HTERT RPE-1 (cell line): ENCODE measurements around the gene CD163.
"Not testable (repeated sequence)": the region's sequence is repeated elsewhere in the genome, so short reads cannot be mapped to it uniquely, and the experiment has no call there.

Source experiments
- in situ Hi-C: fragments of 300-500 bp; cut with MboI; formaldehyde crosslinking; loops from 4 replicates; pipeline ENCODE4 v1.14.3; 2020; ENCODE audit warnings: low sequenced_read_pairs

CD163 gene

DNA sequence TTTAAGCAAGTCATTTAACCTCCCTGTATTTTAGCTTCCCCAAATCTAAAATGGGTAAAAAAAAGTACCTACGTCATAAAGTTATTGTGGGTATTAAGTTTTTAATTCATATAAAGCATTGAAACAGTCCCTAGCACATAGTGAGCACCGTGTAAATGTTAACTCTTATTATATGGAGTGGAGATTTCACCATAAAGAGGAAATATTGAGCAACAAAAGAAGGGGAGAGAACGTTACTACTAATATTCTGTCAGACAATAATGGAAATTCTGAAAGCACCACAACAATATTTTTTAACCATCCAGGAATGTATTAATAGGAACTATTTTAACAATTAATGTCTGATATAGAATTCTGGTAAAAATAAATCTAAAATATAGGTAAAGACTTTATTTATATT, 51.8 kb downstream of the CD163 start:
- in situ Hi-C loops: no loop called here

DNA sequence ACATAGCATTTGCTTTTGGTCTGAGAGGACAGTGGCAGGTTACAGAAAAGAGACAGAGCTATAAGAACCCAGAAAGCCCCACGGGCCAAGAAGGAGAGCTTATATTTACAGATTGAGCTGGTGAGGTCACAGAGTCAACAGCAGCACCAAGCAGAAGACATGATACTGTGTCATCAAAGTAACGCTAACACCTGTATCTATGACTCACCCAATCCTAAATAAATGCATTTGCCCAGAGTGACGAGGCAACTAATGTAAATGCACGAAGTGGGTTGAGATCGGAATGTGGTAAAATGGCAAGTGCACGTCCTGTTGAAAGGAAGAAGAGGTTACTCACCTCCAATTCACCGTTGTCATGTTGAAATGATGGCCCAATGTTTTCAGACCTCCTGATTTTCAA, 52.9 kb downstream of the CD163 start:
- in situ Hi-C loops: no loop called here

GRCh38 chr12:7448099-7448498, 55.5 kb downstream of the CD163 start:
- in situ Hi-C loops: no loop called here

GRCh38 chr12:7444537-7444936, 59.0 kb downstream of the CD163 start:
- in situ Hi-C loops: no loop called here

- in situ Hi-C loops: no loop called here
These were observed 59.5 kb downstream of the CD163 start, which contains the start of gene CD163L1 for GRCh38 chr12:7444076-7444475. Gene CD163L1 (minus strand): TSS chr12:7444153. CDS start chr12:7444127, 26 bp downstream.

DNA sequence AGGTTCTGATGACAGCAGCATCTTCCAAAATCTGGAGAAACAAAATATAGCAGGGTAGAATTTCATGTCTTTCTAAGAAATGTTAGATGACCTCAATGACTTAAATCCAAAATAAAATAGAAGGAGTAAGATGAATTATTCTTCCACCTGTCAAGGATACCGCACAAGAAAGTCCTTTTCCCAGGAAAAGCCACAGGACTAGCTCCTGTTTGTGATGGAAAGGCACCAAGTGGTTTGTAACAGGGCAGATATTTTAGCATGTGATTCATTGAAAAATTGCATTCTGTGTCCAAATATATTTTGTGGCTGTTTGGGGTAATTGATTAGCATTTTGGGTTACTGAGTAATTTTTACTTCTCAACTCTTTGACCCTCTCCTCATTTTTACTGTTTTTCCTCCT, 62.4 kb downstream of the CD163 start:
- in situ Hi-C loops: no loop called here

- in situ Hi-C loops: no loop called here
These were observed 63.7 kb downstream of the CD163 start for GRCh38 chr12:7439579-7440505.

- in situ Hi-C loops: not testable (repeated sequence)
These were observed 65.1 kb downstream of the CD163 start for GRCh38 chr12:7438291-7438995.

DNA sequence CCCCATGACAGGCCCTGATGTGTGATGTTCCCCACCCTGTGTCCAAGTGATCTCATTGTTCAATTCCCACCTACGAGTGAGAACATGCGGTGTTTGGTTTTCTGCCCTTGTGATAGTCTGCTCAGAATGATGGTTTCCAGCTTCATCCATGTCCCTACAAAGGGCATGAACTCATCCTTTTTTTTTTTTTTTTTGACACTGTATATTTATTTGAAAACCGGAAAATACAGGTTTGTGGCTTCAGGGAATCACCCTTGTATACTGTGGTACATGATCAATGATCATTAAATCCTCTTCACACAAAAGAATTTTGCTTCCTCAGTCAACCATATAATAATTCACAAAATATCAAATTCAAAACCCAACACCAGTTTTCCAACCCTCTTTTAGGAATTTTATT, 66.1 kb downstream of the CD163 start:
- in situ Hi-C loops: not testable (repeated sequence)

GRCh38 chr12:7434670-7435069, 68.9 kb downstream of the CD163 start:
- in situ Hi-C loops: no loop called here

GRCh38 chr12:7433276-7433822, 70.2 kb downstream of the CD163 start:
- in situ Hi-C loops: no loop called here

GRCh38 chr12:7431993-7432685, 71.4 kb downstream of the CD163 start:
- in situ Hi-C loops: no loop called here
